B cell (primary cell): Measurements from ENCODE around the gene PTPRN2. TPM values are rescaled to one million over a fixed set of nuclear protein-coding genes. Genes with fewer than 3 reads are reported as not detected.

Experiments used
- ATAC-seq: fragments of 200-7000 bp; cut with Tn5 transposase; one replicate; pipeline ENCODE4 v1.10.0; 2021; ENCODE audit warnings: low read depth, mild to moderate bottlenecking, moderate number of reproducible peaks, moderate library complexity
- CTCF ChIA-PET: fragments of 350-600 bp; sonication (Branson Sonifier 250); formaldehyde crosslinking; loops from one replicate; lab custom pipeline; 2021; ENCODE audit warnings: antibody characterized with exemption, inconsistent platforms; lab: Charles Lee
- POLR2A ChIA-PET: fragments of 350-600 bp; sonication (Branson Sonifier 250); formaldehyde crosslinking; loops from one replicate; lab custom pipeline; 2021; ENCODE audit warnings: antibody characterized with exemption; lab: Charles Lee
- DNase-seq: peaks from one replicate; pipeline ENCODE4 v3.0.0; 2013
- H2AFZ ChIP-seq: 2 replicates; pipeline ENCODE4 v1.6.1; 2012; ENCODE audit warnings: mild to moderate bottlenecking, low read depth, low read length; ENCODE audit not compliant: insufficient read depth, poor library complexity, severe bottlenecking
- H3K27ac ChIP-seq, 2 donors: 1 replicate in 1 of 2; 2 replicates in 1 of 2; pipeline ENCODE4 v1.5.1; 2012 to 2013; ENCODE audit warnings: low read length in 2 of 2, mild to moderate bottlenecking in 2 of 2, moderate library complexity in 1 of 2
- H3K27me3 ChIP-seq, 4 experiments: fragments of 200-600 bp in 1 of 4; sonication (generic) in 1 of 4; replicated peaks in 1 of 4; 1 replicate in 2 of 4; 2 replicates in 2 of 4; pipeline versions ENCODE4 v1.6.1 to v1.7.0; 2013 to 2016; ENCODE audit warnings: low read length in 3 of 4, mild to moderate bottlenecking in 2 of 4, mixed read lengths in 1 of 4, moderate library complexity in 1 of 4; ENCODE audit not compliant: insufficient read depth in 4 of 4, control insufficient read depth in 3 of 4; ENCODE audit errors: control extremely low read depth in 1 of 4
- H3K36me3 ChIP-seq, 2 experiments: replicated peaks in 1 of 2; 1 replicate in 1 of 2; 2 replicates in 1 of 2; pipeline versions ENCODE4 v1.6.1 to v1.7.1; 2013; ENCODE audit warnings: low read length in 1 of 2; ENCODE audit not compliant: insufficient read depth in 2 of 2, control insufficient read depth in 1 of 2; ENCODE audit errors: control extremely low read depth in 1 of 2, extremely low read depth in 1 of 2
- H3K4me1 ChIP-seq, 2 donors: fragments of 200-600 bp in 1 of 2; sonication (generic) in 1 of 2; 1 replicate in 1 of 2; 2 replicates in 1 of 2; pipeline versions ENCODE4 v1.5.1 to v1.6.1; 2013 to 2017; ENCODE audit warnings: low read length in 2 of 2; ENCODE audit not compliant: control insufficient read depth in 2 of 2, insufficient read depth in 2 of 2
- H3K4me2 ChIP-seq: replicated peaks from 2 replicates; pipeline ENCODE3; 2012; ENCODE audit warnings: mild to moderate bottlenecking, low read depth, low read length; ENCODE audit not compliant: poor library complexity, severe bottlenecking
- H3K4me3 ChIP-seq, 5 experiments: fragments of 200-600 bp in 1 of 5; sonication (generic) in 1 of 5; 1 replicate in 3 of 5; 2 replicates in 2 of 5; pipeline versions ENCODE4 v1.5.1 to v1.7.0; 2011 to 2016; ENCODE audit warnings: low read length in 4 of 5, mild to moderate bottlenecking in 4 of 5, low read depth in 2 of 5, control low read depth in 1 of 5, moderate library complexity in 1 of 5; ENCODE audit not compliant: insufficient read depth in 1 of 5; ENCODE audit errors: control extremely low read depth in 1 of 5, extremely low read depth in 1 of 5
- H3K79me2 ChIP-seq: fragments of 200-600 bp; sonication (generic); one replicate; pipeline ENCODE4 v1.6.0; 2016; ENCODE audit warnings: low read length; ENCODE audit not compliant: control insufficient read depth, insufficient read depth
- H3K9ac ChIP-seq: fragments of 200-600 bp; sonication (generic); 2 replicates; pipeline ENCODE4 v1.6.1; 2017; ENCODE audit warnings: mild to moderate bottlenecking, low read length, moderate library complexity
- H3K9me3 ChIP-seq, 3 donors: one replicate each; pipeline versions ENCODE4 v1.6.1 to v1.7.1; 2013; ENCODE audit warnings: low read length in 2 of 3; ENCODE audit not compliant: control insufficient read depth in 2 of 3, insufficient read depth in 1 of 3; ENCODE audit errors: control extremely low read depth in 1 of 3
- H4K20me1 ChIP-seq: 2 replicates; pipeline ENCODE4 v1.6.0; 2012; ENCODE audit warnings: mild to moderate bottlenecking, low read length; ENCODE audit not compliant: insufficient read depth, control insufficient read depth, poor library complexity, severe bottlenecking
- H3K27ac Mint-ChIP-seq: one replicate; pipeline ENCODE4 v1.8.0; 2021; ENCODE audit warnings: mixed read lengths
- H3K27me3 Mint-ChIP-seq: one replicate; pipeline ENCODE4 v1.8.0; 2021; ENCODE audit warnings: mixed read lengths
- H3K4me1 Mint-ChIP-seq: one replicate; pipeline ENCODE4 v1.8.0; 2021; ENCODE audit warnings: mixed read lengths
- H3K4me3 Mint-ChIP-seq: one replicate; pipeline ENCODE4 v1.8.0; 2021; ENCODE audit warnings: mixed read lengths
- H3K9me3 Mint-ChIP-seq: one replicate; pipeline ENCODE4 v1.8.0; 2022; ENCODE audit warnings: mixed read lengths; ENCODE audit not compliant: insufficient read depth
- EZH2 ChIP-seq: IDR thresholded peaks from 2 replicates; pipeline ENCODE4 v1.6.1; 2012; ENCODE audit warnings: borderline replicate concordance, low read depth, mild to moderate bottlenecking, moderate library complexity, low read length; ENCODE audit not compliant: insufficient read depth, poor library complexity, severe bottlenecking
- WGBS: methylation state at CpG from one replicate; pipeline ENCODE4 v1.1.5; 2013; ENCODE audit warnings: missing lambda C conversion rate; ENCODE audit not compliant: insufficient coverage; 5-methylcytosine and 5-hydroxymethylcytosine counted together
- intact Hi-C: fragments of 100-400 bp; cut with micrococcal nuclease; formaldehyde crosslinking; loops from one replicate; pipeline ENCODE4 v1.10.0; 2022
- polyA plus RNA-seq: library from polyadenylated mRNA; depleted of rRNA; stranded (reverse); fragments of >200 nt; gene quantifications from 2 replicates; pipeline ENCODE4 v1.2.3, GENCODE V29; 2012
- total RNA-seq, 2 donors: library from RNA; stranded (reverse); fragments of 120-200 nt in 1 of 2; gene quantifications; 1 replicate in 1 of 2; 2 replicates in 1 of 2; pipeline versions ENCODE4 v1.2.3 to v1.2.4, GENCODE V29; 2013 to 2022
- TF ChIP-seq, protein P1 (sequence below): fragments of 200-600 bp; IDR thresholded peaks from one replicate; pipeline ENCODE4 v1.8.0; 2022; ENCODE audit warnings: antibody characterized with exemption, mild to moderate bottlenecking

The PTPRN2 gene
- total and polyA plus RNA-seq, 2 donors (not counting 1 experiment from before 2014, with no cell fraction given), result 2.0 to 5.0 TPM

- Histone ChIP-seq H3K79me2 (no peaks in the 10 kb centered on the region), H3K4me1 (no peaks in the 10 kb centered on the region), H2AFZ (no peak overlapping the region), H3K4me3 (no peak overlapping the region), H3K27me3 (no peaks in the 10 kb centered on the region), H3K27ac (no peak overlapping the region), H3K36me3 (no peaks in the 10 kb centered on the region), H3K4me2 (no peak overlapping the region), H4K20me1 (no peaks in the 10 kb centered on the region), H3K9ac (no peak overlapping the region), H3K9me3 (peaks cover 0 to 10% (median 0%) of the 10 kb centered on the region in 3 donors)
- H3K9me3 Mint-ChIP-seq, result no peaks in the 10 kb centered on the region
- DNase-seq (no peak), ATAC-seq (no peak)
- H3K4me1 Mint-ChIP-seq, result no peaks in the 10 kb centered on the region
- H3K27me3 Mint-ChIP-seq, result no peaks in the 10 kb centered on the region
- no peak for TF ChIP-seq EZH2
- TF ChIP-seq, protein P1, sequence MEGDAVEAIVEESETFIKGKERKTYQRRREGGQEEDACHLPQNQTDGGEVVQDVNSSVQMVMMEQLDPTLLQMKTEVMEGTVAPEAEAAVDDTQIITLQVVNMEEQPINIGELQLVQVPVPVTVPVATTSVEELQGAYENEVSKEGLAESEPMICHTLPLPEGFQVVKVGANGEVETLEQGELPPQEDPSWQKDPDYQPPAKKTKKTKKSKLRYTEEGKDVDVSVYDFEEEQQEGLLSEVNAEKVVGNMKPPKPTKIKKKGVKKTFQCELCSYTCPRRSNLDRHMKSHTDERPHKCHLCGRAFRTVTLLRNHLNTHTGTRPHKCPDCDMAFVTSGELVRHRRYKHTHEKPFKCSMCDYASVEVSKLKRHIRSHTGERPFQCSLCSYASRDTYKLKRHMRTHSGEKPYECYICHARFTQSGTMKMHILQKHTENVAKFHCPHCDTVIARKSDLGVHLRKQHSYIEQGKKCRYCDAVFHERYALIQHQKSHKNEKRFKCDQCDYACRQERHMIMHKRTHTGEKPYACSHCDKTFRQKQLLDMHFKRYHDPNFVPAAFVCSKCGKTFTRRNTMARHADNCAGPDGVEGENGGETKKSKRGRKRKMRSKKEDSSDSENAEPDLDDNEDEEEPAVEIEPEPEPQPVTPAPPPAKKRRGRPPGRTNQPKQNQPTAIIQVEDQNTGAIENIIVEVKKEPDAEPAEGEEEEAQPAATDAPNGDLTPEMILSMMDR, result no peak
- WGBS, result 93% methylated on average over 16 of the region's 18 CpGs
- CTCF ChIA-PET, result no interaction called here
- no peak overlapping the region for H3K27ac Mint-ChIP-seq
- H3K4me3 Mint-ChIP-seq, result no peak overlapping the region
- intact Hi-C loops, result no loop called here
- POLR2A ChIA-PET, result no interaction called here
Measured at GRCh38 chr7:158487631-158488151, 99.9 kb downstream of the PTPRN2 start.

DNA sequence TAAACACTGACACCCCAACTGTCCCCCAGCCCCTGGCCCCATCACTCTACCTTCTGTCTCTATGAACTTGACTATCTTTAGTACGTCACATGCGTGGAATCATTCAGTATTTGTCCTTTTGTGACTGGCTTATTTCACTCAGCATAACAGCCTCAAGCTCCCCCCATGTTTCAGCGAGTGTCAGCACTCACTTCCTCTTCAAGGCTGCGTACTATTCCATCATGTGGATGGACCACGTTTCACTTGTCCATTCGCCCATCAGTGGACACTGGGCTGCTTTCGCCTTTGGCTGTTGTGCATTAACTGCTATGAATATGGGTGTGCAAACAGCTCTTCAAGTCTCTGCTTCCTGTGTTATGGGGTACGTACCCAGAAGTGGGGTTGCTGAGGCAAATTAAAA is 100.7 kb downstream of the PTPRN2 start:
- Histone ChIP-seq H3K36me3 (no peaks in the 10 kb centered on the region), H3K4me3 (no peak overlapping the region), H3K9me3 (peaks cover 0 to 8% (median 0%) of the 10 kb centered on the region in 3 donors), H3K4me1 (no peaks in the 10 kb centered on the region), H3K79me2 (no peaks in the 10 kb centered on the region), H4K20me1 (no peaks in the 10 kb centered on the region), H3K27ac (no peak overlapping the region), H3K27me3 (no peaks in the 10 kb centered on the region), H3K9ac (no peak overlapping the region), H3K4me2 (no peak overlapping the region), H2AFZ (no peak overlapping the region)
- no peak for TF ChIP-seq EZH2
- no peak overlapping the region for H3K4me3 Mint-ChIP-seq
- intact Hi-C loops, result no loop called here
- ATAC-seq (no peak), DNase-seq (no peak)
- no peaks in the 10 kb centered on the region for H3K9me3 Mint-ChIP-seq
- POLR2A ChIA-PET, result no interaction called here
- H3K27me3 Mint-ChIP-seq, result no peaks in the 10 kb centered on the region
- WGBS, result 73% methylated on average over 3 of the region's 8 CpGs
- CTCF ChIA-PET, result no interaction called here
- no peaks in the 10 kb centered on the region for H3K4me1 Mint-ChIP-seq
- no peak overlapping the region for H3K27ac Mint-ChIP-seq
